ENCODE results near the gene RPA3. TPM values are rescaled to one million over a fixed set of nuclear protein-coding genes. Genes with fewer than 3 reads are reported as not detected.

The RPA3 gene
- total RNA-seq, 1 donor = 44.2 TPM

DNA sequence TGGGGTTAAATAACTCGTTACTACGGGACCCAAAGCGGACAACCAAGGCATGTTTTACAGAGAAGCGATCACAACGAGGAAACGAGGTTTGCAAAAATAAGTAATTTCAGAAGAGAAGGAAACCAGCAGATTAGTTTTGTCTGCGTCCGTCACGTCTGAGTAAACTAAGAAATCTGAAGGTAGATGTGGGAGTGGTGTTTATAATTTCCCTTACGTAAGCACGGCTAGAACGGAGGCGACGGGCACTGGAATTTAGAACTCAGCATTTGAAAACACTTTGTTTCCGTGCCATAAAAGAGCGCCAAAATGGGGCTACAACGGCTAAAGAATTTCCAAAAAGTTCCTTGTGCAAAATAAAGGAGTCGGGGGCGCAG, 78.6 kb downstream of the RPA3 start:
- DNase-seq (ENCODE audit: low read depth) = peak; percentile 37
- TF ChIP-seq, protein P1, sequence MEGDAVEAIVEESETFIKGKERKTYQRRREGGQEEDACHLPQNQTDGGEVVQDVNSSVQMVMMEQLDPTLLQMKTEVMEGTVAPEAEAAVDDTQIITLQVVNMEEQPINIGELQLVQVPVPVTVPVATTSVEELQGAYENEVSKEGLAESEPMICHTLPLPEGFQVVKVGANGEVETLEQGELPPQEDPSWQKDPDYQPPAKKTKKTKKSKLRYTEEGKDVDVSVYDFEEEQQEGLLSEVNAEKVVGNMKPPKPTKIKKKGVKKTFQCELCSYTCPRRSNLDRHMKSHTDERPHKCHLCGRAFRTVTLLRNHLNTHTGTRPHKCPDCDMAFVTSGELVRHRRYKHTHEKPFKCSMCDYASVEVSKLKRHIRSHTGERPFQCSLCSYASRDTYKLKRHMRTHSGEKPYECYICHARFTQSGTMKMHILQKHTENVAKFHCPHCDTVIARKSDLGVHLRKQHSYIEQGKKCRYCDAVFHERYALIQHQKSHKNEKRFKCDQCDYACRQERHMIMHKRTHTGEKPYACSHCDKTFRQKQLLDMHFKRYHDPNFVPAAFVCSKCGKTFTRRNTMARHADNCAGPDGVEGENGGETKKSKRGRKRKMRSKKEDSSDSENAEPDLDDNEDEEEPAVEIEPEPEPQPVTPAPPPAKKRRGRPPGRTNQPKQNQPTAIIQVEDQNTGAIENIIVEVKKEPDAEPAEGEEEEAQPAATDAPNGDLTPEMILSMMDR (IDR thresholded peaks at IDR 0.05; ENCODE audit: insufficient read depth, low read length) = no peak
- H3K4me3 ChIP-seq (ENCODE audit: low read depth, low read length) = peak overlapping the region; percentile 98

DNA sequence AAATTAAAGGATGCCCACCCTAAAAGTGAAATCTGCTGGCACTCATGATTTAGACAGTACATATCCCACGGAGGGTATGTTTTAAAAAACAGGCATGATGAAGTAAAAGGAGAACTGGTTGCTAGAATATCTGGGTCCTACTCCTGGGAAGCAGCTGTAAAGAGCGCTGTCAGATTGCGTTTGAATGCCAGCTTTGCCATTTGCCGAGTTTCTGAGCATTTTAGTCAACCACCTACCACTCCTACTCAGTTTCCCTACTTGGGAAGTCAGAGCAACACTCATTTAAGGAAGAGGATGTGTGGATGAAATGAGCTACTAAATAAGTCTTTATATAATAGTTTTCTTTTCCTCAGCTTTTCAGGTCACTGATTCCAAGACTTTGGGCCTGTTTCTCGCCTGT, 79.0 kb downstream of the RPA3 start:
- peak overlapping the region; percentile 98 for H3K4me3 ChIP-seq (ENCODE audit: low read depth, low read length)
- TF ChIP-seq, protein P1 (IDR thresholded peaks at IDR 0.05; ENCODE audit: insufficient read depth, low read length) = no peak
- DNase-seq (ENCODE audit: low read depth) = no peak

DNA sequence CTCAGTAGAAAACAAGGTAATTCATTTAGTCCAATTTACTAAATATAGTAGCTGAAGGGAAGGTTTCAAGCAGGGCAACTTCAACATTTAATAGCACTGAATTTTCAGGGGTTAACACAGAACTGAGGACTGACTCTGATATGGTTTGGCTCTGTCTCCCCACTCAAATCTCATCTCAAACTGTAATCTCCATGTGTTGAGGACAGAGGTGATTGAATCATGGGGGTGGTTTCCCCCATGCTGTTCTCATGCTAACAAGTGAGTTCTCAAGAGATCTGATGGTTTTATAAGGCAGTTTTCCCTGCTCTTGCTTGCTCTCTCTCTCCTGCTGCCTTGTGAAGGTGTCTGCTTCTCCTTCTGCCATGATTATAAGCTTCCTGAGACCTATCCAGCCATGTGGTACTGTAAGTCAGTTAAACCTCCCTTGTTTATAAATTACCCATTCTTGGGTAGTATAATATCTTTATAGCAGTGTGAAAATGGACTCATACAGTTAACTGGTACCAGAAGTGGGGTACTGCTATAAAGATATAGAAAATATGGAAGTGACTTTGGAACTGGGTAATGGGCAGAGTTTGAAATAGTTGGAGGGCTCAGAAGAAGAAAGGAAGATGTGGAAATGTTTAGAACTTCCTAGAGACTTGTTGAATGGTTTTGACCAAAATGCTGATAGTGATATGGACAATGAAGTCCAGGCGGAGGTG, 87.6 kb downstream of the RPA3 start:
- DNase-seq (ENCODE audit: low read depth) = no peak
- H3K4me3 ChIP-seq (ENCODE audit: low read depth, low read length) = no peak overlapping the region
- TF ChIP-seq, protein P1 (IDR thresholded peaks at IDR 0.05; ENCODE audit: insufficient read depth, low read length) = no peak

DNA sequence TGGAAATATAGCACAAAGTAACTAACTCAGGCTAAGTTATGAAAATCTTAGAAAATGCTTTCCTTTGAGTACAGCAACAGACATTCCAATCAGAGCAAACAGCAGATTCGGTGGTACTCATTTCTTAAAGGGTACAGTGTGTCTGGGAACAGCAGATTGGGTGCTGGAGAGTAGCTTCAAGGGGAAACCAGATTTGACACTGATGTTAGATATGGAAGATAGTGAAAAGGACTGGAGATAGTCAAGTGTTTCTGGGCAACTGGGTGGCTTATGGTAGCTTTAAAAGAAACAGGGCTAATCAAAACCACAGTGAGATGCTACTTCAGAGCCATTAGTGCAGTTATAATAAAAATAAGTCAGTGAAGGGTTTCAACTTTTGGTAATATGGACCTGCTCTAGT, 89.9 kb downstream of the RPA3 start:
- no peak overlapping the region for H3K4me3 ChIP-seq (ENCODE audit: low read depth, low read length)
- TF ChIP-seq, protein P1 (IDR thresholded peaks at IDR 0.05; ENCODE audit: insufficient read depth, low read length) = no peak
- no peak for DNase-seq (ENCODE audit: low read depth)

DNA sequence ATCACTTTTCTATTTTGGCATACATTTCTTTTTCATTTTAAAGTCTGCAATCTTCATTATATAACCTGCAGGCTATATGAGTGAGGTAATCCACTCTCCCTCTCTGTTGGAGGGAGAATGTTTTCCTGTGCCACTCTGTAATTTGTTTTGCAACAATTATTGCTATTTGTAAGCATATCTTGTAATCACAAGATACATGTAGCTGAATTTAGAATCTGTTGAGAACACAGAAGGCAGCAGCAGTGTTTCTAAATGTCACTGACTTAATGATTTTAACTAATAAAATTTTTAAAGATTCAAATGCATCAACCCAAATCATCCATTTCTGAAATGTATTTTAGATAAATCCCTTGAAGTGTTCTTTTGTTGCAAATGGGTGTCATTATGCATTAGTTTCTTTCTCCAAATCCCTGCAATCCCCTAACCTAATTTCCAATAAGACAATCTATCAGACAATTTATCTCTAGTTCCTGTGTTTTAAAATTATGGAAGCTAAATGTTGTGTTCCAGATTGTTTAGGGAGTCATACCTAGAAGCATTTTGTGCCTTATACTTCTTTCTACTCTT, 97.7 kb downstream of the RPA3 start:
- H3K4me3 ChIP-seq (ENCODE audit: low read depth, low read length) = no peak overlapping the region
- no peak for DNase-seq (ENCODE audit: low read depth)
- TF ChIP-seq, protein P1 (IDR thresholded peaks at IDR 0.05; ENCODE audit: insufficient read depth, low read length) = no peak

DNA sequence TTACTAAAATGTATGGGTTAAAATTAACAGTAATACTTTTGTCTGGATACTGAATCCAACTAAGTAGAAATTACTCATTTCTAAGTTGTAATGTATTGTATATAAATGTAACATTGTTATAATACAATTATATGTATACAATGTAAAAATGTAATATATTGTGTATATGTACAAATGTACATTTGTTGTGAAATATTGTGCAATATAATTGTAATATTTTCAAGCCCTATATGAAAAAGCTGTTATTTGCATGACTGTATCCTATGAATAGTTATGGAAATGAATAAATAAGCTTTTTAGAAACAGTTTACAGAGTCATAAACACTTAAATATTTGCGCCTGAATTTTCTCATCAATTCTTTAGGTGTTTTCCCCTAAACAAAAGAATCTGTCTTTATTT, 98.2 kb downstream of the RPA3 start:
- no peak overlapping the region for H3K4me3 ChIP-seq (ENCODE audit: low read depth, low read length)
- TF ChIP-seq, protein P1 (IDR thresholded peaks at IDR 0.05; ENCODE audit: insufficient read depth, low read length) = no peak
- no peak for DNase-seq (ENCODE audit: low read depth)

All from fibroblast of the aortic adventitia (primary cell).